ENCODE data around the gene MEX3D. TPM values are rescaled to one million over a fixed set of nuclear protein-coding genes. Genes with fewer than 3 reads are reported as not detected.

Gene MEX3D
- total and polyA plus RNA-seq, 2 experiments from 2014 or later = 12.4 to 94.9 TPM

GRCh38 chr19:1558552-1558951 is 9.6 kb downstream of the MEX3D start (continued):
- TF ChIP-seq REST (IDR thresholded peaks at IDR 0.05; ENCODE audit: unreplicated experiment) = no peak
- no peak for TF ChIP-seq EZH2 (IDR thresholded peaks at IDR 0.05; ENCODE audit: low read depth, unreplicated experiment)
- TF ChIP-seq EZH2phosphoT487 (IDR thresholded peaks at IDR 0.05; ENCODE audit: unreplicated experiment) = no peak
- TF ChIP-seq JUNB (IDR thresholded peaks at IDR 0.05; ENCODE audit: unreplicated experiment) = no peak
- TF ChIP-seq ZNF331 (CRISPR knock-in tag; IDR thresholded peaks at IDR 0.05; ENCODE audit: low read depth) = no peak
- no peak for TF ChIP-seq ZNF114 (CRISPR knock-in tag; IDR thresholded peaks at IDR 0.05)

DNA sequence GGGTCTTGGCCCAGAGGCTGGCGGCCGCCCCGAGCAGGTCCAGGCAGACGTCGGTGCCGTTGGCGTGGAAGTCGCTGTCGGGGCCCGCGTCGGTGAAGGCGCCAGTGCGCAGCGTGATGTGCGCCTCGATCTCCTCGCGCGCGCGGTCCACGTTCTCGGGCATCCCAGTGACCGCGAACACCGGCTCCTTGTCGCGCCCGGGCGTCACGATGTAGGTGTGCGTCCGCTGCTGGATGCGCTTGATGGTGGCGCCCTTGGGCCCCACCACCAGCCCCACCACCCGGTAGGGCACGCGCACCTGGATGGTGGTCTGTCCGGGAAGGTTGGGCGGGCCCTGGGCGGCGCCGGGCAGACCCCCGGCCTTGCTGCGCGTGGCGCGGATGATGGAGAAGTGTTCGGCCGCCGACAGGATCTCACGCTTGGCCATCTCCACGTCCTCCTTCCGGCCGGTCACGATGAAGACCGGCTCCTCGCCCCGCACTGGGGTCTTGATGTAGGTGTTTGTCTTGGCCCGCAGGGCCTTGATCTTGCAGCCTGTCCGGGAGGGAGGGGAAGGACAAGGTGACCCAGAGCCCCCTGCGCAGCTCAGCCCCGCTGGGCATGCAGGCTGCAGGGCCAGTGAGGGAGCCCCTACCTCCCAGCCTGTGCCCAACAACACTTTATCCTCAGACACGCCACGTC is 11.6 kb downstream of the MEX3D start:
- H3K4me3 Mint-ChIP-seq = no peak overlapping the region
- H3K36me3 Mint-ChIP-seq (ENCODE audit: low read depth) = peaks cover 7% of the 10 kb centered on the region; the same call in 1 of the 3 replicates
- ATAC-seq (no peak), DNase-seq (ENCODE audit: low spot score) (no peak)
- TF ChIP-seq ZNF114 (CRISPR knock-in tag; IDR thresholded peaks at IDR 0.05) = no peak
- TF ChIP-seq REST (IDR thresholded peaks at IDR 0.05; ENCODE audit: unreplicated experiment) = no peak
- no peak for TF ChIP-seq JUNB (IDR thresholded peaks at IDR 0.05; ENCODE audit: unreplicated experiment)
- no peak for TF ChIP-seq STAT1 (IDR thresholded peaks at IDR 0.05; ENCODE audit: unreplicated experiment)
- no peak for TF ChIP-seq EZH2 (IDR thresholded peaks at IDR 0.05; ENCODE audit: low read depth, unreplicated experiment)
- TF ChIP-seq CREB1 (CRISPR knock-in tag; IDR thresholded peaks at IDR 0.05; ENCODE audit: low read depth) = no peak
- no peak for TF ChIP-seq ETS1 (IDR thresholded peaks at IDR 0.05)
- H3F3A ChIP-seq (replicated peaks; ENCODE audit: low read depth) = peaks cover 6% of the 10 kb centered on the region; the same call in 1 of the 2 replicates
- H3K4me2 ChIP-seq = no peak overlapping the region
- H3K36me3 ChIP-seq (ENCODE audit: insufficient read depth) = peaks cover 3% of the 10 kb centered on the region; the same call in 1 of the 2 replicates
- H3K4me1 ChIP-seq (ENCODE audit: insufficient read depth) = no peaks in the 10 kb centered on the region; the same call in 1 of the 2 replicates
- H3K27ac Mint-ChIP-seq = no peak overlapping the region
- no peaks in the 10 kb centered on the region for H3K27me3 ChIP-seq (ENCODE audit: insufficient read depth)
- H2AFZ ChIP-seq = no peak overlapping the region
- peaks cover 13% of the 10 kb centered on the region for H3K27me3 Mint-ChIP-seq (ENCODE audit: insufficient read depth, low read depth, poor library complexity)
- H4K20me1 ChIP-seq (replicated peaks; ENCODE audit: insufficient read depth) = peaks cover 20% of the 10 kb centered on the region
- H3K79me2 ChIP-seq (replicated peaks; ENCODE audit: insufficient read depth) = peaks cover 33% of the 10 kb centered on the region
- H3K27ac ChIP-seq (ENCODE audit: low read depth) = no peak overlapping the region
- no peaks in the 10 kb centered on the region; the same call in 2 of the 3 replicates for H3K9me3 Mint-ChIP-seq
- no peak overlapping the region for H3K4me3 ChIP-seq
- no peaks in the 10 kb centered on the region for H3K9me2 ChIP-seq (ENCODE audit: insufficient read depth)
- H3K4me1 Mint-ChIP-seq = no peaks in the 10 kb centered on the region
